Measurements from ENCODE around the gene LTN1. TPM values are rescaled to one million over a fixed set of nuclear protein-coding genes. Genes with fewer than 3 reads are reported as not detected.
A peak's percentile ranks its signal among the peaks of the same experiment; 100 is the strongest.
"Not testable (repeated sequence)": the region's sequence is repeated elsewhere in the genome, so short reads cannot be mapped to it uniquely, and the experiment has no call there.

Gene LTN1, protein sequence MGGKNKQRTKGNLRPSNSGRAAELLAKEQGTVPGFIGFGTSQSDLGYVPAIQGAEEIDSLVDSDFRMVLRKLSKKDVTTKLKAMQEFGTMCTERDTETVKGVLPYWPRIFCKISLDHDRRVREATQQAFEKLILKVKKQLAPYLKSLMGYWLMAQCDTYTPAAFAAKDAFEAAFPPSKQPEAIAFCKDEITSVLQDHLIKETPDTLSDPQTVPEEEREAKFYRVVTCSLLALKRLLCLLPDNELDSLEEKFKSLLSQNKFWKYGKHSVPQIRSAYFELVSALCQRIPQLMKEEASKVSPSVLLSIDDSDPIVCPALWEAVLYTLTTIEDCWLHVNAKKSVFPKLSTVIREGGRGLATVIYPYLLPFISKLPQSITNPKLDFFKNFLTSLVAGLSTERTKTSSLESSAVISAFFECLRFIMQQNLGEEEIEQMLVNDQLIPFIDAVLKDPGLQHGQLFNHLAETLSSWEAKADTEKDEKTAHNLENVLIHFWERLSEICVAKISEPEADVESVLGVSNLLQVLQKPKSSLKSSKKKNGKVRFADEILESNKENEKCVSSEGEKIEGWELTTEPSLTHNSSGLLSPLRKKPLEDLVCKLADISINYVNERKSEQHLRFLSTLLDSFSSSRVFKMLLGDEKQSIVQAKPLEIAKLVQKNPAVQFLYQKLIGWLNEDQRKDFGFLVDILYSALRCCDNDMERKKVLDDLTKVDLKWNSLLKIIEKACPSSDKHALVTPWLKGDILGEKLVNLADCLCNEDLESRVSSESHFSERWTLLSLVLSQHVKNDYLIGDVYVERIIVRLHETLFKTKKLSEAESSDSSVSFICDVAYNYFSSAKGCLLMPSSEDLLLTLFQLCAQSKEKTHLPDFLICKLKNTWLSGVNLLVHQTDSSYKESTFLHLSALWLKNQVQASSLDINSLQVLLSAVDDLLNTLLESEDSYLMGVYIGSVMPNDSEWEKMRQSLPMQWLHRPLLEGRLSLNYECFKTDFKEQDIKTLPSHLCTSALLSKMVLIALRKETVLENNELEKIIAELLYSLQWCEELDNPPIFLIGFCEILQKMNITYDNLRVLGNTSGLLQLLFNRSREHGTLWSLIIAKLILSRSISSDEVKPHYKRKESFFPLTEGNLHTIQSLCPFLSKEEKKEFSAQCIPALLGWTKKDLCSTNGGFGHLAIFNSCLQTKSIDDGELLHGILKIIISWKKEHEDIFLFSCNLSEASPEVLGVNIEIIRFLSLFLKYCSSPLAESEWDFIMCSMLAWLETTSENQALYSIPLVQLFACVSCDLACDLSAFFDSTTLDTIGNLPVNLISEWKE (N-terminal part only)
- 19.9 and 23.9 TPM in 2 replicates for total RNA-seq
- 3.9 TPM for polyA plus RNA-seq (2012)

DNA sequence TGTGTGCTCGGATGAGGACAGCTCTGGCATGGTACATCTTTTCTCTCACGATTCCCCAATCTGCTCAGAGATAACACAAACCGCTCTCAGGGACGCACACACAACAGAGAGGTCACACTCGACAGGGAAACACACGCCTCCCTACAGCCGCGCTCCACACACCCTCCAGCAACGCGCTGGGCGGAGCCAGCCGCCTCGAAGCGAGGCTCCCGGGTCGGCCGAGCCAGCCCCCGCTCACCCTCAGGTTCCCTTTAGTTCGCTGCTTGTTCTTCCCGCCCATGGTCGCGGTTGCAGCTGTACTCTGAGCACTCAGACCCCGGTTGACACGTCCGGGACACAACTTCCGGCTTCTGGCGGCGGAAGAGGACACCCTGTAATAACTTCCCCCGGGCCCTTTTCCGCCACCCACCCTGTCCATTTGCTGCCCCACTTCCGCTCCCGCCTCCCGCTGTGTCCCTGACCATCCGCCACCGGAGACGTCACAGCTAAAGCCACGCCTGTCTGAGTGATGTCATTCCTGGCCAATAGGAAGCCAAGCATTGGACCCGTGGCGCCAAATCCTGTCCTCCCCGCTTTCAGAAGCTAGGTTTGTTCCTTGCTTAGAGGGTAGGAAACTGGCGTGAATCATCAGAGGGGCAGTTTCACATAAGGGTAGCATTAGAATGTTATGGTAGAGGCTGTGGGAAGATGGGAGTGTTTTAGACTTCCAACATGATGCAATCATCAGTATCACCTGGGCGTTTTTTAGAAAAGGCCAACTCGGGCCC is at the start of gene LTN1:
LTN1 (minus strand) TSS at position 352 of the 767 bp plus-strand sequence; CDS start at position 280, 72 bp downstream.
- peak; percentile 100 for DNase-seq (ENCODE audit: low read depth)

DNA sequence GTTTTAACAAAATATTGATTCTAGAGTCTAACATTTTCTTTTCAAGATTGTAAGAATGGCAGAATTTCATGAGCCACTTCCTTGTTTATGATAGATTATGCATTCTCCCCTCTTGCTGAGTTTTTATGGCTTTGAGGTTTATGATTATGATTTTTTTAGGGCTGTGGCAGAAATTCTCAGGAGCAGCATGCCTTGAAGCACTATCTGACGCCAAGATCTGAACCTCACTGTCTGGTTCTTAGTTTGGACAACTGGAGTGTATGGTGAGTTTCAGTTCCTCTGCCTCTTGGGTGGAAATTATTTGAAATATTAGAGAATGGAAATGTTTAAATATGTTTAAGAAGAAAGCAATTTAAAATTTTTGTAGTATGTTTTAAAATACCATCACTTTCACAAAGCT is 42.0 kb upstream of the LTN1 start:
- DNase-seq (ENCODE audit: low read depth), result no peak

DNA sequence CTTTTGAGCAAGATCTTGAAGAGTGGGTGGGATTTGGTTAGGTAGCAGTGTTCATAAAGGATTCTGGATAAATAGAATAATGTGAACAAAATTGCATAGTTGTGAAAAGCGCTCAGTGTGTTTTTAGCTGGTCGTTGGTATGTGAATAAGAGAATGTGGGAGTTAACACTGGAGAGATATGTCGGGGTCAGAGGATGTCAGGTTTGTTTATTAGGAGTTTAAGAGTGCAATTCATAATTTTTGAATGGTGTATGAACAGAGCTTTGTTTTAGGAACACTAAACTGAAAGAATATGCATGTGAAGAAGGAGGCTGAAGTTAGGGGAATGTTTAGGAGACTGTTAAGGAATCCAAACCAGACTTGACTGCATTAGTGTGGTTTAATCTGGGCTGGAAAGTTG is 41.2 kb upstream of the LTN1 start:
- DNase-seq (ENCODE audit: low read depth), result no peak

DNA sequence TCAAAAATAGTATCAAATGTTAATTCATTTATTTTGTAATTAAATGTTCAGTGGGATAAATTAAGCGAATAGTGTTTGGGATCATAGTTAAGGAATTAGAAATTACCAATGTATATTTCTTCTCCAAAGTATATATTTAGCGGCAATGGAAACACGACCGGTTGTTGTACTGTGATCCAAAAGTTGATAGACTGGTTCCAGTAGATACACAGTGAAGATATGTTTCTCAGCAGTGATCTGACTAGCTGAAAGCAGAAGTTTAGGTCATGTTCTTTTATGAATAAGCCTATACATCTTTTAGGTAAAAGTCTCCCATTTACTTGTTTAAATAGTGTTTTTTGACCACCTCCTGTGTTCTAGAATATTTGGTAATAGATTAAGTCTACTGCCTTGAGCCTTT is 40.6 kb upstream of the LTN1 start:
- no peak for DNase-seq (ENCODE audit: low read depth)

DNA sequence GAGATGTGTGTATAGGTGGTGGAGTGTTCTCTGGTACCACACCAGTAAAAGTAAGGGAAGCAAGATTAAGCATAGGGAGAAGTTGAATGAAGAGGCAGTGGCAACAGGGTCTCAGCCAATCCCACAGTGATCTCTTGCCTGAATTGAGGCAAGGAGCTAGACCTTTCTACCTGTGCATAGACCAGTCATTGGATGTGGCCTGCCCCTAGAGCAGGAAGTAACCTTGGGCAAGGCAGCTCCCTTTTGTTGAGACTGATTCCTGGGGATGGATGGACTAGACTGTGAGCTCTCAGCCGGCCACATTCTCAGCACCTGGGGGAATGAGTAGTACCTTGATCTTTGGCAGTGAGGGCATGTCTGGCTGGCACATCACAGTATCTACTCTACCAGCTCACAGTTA is 38.2 kb upstream of the LTN1 start:
- no peak for DNase-seq (ENCODE audit: low read depth)

DNA sequence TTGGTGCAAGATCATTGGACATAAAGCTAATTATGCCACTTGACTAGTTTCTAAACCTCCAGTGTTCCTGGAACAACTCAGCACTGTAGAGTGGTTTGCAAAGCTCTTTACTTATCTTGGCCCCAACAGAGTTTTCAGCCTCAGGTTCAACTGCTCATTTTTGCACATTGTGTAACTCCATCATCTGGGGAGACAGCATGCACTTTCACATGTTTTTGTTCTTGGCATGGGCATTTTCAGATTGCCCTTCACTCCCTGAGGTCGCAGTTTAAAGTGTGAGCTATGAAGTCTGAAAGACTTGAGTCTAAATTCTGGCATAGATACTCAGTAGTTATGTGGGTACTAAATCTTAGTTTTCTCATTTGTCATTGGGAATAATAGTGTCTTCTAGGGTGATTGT is 36.8 kb upstream of the LTN1 start:
- DNase-seq (ENCODE audit: low read depth), result no peak

DNA sequence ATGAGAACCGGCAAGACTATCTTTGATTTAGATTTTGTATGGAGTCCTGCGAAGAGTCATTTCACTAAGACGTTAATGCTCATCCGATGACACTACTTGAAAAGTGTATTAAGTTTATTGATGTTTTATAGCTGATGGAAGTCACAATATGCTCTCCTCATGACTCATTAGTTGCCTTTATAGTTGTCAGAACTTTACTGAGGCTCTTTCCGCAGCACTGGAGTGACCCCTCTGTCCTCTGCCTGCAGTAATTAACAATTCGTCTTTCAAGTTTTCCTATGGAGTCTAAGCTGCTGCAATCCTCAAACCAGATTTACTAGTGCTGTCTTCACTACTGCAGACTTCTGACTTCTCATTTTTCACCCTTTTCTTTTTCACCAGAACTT is 32.6 kb upstream of the LTN1 start:
- DNase-seq (ENCODE audit: low read depth), result no peak

DNA sequence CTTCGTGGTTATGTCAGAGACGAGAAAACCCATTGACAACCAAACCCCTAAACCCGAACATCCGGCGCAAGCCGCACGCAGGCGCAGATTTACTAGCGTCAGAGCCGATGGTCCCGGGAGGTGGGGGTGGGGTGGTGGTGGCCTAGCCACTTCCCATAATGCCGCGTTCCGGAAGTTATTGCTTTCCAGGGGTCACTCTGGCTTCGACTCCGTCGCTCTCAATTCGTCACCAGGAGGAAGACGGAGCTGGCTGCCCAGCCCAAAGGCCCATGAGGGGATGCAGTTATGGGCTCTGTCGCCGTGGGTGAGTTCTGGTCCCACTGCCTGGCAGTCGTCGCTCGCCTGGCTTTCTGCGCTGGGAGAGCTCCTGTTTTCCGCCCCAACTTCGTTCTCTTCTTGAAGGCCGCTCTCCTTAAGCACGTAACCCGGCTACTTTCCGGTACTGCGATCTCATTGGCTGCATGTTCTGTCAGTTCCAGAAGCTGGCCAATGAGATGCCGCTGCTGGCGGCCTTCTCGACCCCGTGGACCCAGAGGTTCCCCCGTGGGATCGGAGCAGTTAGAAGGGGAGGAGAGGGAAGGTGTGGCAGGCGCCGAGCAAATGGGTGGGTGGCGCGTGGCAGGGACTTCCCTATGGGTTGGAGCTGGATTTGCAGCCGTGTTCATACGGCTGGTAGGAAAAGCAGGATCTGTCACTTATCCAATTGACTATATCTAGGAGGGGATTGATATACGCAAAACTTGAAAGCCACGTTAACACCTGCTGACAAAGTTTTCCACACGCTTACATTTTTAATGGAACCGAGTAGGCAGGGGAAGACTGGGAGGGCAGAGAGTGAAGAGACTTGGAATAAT is 32.0 kb upstream of the LTN1 start, which contains the start of gene USP16:
USP16 (plus strand) TSS at position 195 of the 854 bp plus-strand sequence. CDS start 3,246 bp downstream, outside the sequence.
- peak; percentile 99 for DNase-seq (ENCODE audit: low read depth)

DNA sequence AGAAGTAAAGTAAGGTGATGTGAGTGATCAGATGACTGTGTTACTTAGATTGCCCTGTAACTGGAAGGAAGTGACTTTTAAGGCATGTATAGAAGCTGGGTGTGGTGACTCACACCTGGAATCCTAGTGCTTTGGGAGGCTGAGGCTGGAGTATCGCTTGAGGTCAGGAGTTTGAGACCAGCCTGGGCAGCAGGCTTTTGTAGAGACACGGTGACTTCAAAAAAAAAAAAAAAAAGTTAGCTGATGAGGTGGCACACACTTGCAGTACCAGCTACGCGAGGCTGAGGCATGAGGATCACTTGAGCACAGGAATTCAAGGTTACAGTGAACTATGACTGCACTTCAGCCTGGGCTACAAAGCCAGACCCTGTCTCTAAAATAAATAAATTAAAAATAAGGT is 29.5 kb upstream of the LTN1 start:
- DNase-seq (ENCODE audit: low read depth), result no peak

DNA sequence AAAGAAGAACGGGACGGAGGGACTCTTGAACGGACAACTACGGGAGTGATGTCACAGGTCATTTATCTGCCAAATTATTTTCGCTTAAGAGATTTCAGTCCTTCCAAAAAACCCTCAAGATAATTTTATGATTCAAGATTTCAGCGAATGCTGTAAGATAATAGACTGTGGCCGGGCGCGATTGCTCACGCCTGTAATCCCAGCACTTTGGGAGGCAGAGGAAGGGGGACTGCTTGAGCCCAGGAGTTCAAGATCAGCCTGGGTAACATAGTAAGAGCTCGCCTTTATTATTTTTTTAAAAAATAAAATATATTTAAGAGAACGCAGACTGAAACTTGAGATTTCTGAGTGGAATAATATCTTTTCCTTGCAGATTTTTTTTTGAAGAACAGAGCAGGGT is 25.9 kb upstream of the LTN1 start:
- DNase-seq (ENCODE audit: low read depth), result peak; percentile 20

DNA sequence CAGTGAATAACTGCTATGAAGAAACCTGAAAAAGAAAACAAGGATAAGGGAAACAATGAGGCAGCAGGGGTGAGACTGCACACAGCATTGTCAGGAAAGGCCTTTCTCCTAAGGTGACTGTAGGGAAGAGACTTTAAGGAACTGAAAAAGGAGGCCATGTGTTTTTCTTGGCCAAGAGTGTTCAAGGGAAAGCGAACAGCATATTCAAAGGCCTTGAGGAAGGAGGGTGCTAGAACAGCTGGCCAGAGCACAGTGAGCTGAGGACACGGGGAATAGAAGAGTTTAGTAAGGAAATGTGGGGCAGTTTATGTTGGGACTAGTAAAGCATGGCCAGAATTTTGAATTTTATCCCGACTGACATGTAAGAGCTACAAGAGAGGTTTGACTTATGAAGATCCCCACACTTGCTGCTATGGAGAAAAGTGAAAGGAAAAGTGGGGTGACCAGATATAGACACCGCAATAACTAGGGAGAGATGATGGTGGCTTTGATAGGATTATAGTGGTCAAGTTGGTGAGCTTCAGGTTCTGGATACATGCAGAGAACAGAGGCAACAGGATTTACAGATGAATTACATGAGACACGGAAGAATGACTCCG is 25.1 kb upstream of the LTN1 start:
- no peak for DNase-seq (ENCODE audit: low read depth)

DNA sequence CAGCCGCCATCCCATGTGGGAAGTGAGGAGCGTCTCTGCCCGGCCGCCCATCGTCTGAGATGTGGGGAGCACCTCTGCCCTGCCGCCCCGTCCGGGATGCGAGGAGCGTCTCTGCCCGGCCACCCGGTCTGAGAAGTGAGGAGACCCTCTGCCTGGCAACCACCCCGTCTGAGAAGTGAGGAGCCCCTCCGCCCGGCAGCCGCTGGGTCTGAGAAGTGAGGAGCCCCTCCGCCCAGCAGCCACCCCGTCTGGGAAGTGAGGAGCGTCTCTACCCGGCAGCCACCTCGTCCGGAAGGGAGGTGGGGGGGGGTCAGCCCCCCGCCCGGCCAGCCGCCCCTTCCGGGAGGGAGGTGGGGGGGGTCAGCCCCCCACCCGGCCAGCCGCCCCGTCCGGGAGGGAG is 18.6 kb upstream of the LTN1 start:
- not testable (repeated sequence) for DNase-seq (ENCODE audit: low read depth)

DNA sequence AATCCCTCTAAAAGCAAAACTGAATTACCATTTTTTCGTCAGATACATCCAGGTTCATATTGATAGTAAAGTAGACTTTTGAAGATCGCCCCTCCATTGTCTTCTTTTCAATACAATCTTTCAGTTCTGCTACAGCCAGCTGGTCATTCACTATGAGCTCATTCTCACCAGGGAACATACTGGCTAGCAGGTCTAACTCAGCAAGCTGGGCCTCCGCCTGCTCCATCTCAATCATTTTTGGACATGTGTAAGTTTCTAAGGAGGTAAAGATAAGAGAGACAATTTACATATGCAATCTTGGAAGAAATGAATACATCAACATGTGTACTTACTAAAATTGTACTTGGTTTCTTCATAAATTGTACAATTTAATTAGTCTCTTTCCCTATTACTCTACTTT is 15.7 kb upstream of the LTN1 start:
- DNase-seq (ENCODE audit: low read depth), result no peak

DNA sequence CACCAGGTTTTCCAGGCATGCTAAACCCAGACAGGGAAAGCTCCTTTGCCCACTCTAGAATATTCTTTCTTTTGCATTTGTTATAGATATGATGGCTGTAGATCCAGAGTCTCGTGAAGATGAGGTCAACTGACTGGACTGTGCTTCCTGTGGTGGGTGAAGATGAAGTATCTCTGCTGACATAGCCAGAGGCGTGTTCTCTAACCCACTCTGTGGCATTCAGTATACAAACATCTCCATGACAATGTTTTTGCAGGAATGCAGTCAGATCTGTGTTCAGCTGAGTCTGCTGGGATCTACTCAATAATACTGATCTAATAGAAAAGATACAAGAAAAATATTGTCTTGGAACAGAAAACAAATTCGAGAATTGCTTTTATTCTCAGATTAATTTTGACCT is 15.1 kb upstream of the LTN1 start:
- DNase-seq (ENCODE audit: low read depth), result no peak

DNA sequence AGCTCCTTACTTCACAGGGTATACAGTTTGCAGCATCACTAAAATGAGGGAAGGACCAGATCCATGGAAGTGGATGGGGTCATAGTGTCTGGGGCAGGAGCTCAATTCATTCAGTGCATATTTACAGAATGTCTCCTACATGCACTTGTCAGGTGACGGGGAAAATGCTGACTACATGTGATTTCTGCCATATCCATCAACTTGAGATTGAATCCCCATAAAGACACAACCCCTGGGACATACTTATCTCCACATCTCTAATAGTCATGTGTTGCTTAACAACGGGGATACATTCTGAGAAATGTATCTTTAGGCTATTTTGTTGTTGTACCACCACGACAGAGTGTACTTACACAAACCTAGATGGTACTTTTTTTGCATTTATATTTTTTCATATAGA is 14.5 kb upstream of the LTN1 start:
- DNase-seq (ENCODE audit: low read depth), result no peak

DNA sequence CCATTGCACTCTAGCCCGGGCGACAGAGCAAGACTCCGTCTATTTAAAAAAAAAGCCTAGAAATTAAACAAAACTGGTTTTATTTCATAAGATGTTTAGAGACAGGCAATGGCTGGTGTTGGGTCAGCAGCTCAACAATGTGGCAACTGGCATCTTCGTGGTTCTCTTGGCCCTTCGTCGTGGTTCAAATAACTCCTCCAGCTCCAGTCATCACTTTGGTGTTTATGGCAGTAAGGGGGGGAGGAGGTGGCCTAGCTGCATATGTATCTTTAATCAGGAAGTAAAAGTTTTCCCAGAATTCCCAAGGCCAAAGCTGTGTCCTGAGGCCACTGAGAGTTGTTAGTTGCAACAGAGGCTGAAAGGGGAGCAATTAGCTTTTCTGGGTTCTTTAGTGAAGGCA is 13.0 kb upstream of the LTN1 start:
- DNase-seq (ENCODE audit: low read depth), result peak; percentile 63

DNA sequence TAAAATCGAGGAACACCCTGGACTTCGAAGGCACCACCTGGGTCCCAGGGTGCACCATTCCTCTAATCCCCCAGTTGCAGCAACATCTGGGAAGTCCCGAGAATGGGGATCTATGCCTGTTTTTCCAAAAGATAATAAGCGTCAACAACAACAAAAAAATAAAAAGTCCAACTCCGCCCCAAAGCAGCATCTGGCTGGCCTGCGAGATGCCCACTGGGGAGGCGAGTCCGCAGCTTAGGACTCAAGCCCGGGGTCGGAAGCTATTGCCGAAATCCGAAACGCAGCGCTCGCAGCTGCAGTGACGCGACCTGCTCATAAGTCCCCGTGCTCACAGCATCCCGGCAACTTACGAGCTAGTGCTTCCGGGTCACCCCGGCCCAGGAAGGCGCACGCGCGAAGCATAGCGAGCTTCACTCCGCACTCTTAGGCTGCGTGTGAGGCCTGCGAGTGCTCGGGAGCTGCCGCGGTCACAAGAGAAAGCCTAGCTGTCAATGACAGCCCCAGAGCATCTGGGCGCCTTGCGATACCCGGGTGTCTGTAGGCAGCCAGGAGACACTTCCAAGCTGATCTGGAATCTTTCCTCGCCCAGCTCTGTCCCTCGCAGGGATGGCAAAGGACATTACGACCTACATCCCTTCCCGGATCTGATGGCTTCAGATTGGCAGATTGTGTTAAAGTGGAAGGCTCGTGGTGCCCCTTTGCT is 9.9 kb upstream of the LTN1 start:
- DNase-seq (ENCODE audit: low read depth), result peak; percentile 98

DNA sequence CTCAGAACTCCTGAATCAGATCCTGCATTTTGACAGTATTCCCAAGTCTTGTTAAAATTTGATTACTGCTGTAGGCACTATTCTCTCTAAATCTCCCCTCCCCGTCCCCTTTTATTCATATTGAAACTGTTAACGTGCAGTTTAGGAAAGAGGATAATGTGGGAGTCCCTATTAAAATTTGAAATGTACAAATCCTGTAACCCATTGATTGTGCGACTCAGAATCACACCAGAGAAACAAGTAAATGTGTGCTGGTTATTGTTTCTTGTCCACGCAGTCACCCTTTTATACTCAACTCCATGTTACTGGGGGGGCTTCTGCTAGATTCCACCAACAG is 584 bp upstream of the LTN1 start:
- DNase-seq (ENCODE audit: low read depth), result no peak

Data from myocyte (in vitro differentiated cells).